ENCODE measurements around the gene SORCS2.

DNA sequence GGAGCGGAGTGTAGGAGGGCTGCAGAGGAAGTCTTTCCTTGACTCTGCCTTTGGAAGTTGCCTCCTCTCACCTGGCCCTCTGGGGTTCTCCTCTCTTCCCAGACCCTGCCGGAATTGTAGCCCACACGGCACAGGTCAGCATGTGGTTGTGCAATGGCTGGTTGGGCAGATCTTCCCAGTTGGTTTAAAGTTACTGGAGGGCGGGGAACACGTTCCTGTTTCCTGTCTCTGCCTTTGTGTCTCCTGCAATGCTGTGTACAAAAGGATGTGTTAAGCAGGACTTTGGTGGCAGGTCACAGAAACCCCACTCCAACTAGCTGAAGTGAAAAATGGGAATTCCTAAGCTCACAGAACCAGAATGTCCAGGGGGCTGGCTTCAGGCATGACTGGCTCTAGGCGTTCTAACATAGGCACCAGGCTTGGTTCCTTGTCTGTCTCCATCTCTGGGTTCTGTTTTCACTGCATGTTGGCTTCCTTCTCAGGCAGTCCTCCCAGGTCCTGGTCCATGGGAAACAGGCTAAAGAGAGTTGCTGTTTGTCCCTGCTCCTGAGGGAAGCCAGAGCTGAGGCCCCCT, 19.9 kb downstream of the SORCS2 start:
- TF ChIP-seq, protein P1, sequence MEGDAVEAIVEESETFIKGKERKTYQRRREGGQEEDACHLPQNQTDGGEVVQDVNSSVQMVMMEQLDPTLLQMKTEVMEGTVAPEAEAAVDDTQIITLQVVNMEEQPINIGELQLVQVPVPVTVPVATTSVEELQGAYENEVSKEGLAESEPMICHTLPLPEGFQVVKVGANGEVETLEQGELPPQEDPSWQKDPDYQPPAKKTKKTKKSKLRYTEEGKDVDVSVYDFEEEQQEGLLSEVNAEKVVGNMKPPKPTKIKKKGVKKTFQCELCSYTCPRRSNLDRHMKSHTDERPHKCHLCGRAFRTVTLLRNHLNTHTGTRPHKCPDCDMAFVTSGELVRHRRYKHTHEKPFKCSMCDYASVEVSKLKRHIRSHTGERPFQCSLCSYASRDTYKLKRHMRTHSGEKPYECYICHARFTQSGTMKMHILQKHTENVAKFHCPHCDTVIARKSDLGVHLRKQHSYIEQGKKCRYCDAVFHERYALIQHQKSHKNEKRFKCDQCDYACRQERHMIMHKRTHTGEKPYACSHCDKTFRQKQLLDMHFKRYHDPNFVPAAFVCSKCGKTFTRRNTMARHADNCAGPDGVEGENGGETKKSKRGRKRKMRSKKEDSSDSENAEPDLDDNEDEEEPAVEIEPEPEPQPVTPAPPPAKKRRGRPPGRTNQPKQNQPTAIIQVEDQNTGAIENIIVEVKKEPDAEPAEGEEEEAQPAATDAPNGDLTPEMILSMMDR (optimal IDR thresholded peaks at IDR 0.05 in 1 of 3, IDR thresholded peaks at IDR 0.05 in 1 of 3, conservative IDR thresholded peaks at IDR 0.05 in 1 of 3; ENCODE audit: extremely low read depth in 1 of 3, insufficient read depth in 2 of 3, low read length in 3 of 3) = no peak
- TF ChIP-seq EZH2 (IDR thresholded peaks at IDR 0.05; ENCODE audit: low read length) = no peak

Data from keratinocyte (primary cell).